NCI-H460 (cell line): ENCODE results near the gene MS4A13. TPM values are rescaled to one million over a fixed set of nuclear protein-coding genes. Genes with fewer than 3 reads are reported as not detected.
"Not testable (repeated sequence)": the region's sequence is repeated elsewhere in the genome, so short reads cannot be mapped to it uniquely, and the experiment has no call there.

Experiments
- DNase-seq: peaks from one replicate; pipeline ENCODE4 v3.0.0-alpha.2; 2016; ENCODE audit warnings: low read depth; ENCODE audit errors: extremely low read depth
- total RNA-seq: library from RNA; depleted of rRNA; stranded (reverse); fragments of >200 nt; shearing (Covaris generic); gene quantifications from 2 replicates; pipeline ENCODE4 v1.2.3, GENCODE V29; 2014; rRNA removed

The MS4A13 gene
- total RNA-seq, 1 experiment from 2014 or later, result not detected

DNA sequence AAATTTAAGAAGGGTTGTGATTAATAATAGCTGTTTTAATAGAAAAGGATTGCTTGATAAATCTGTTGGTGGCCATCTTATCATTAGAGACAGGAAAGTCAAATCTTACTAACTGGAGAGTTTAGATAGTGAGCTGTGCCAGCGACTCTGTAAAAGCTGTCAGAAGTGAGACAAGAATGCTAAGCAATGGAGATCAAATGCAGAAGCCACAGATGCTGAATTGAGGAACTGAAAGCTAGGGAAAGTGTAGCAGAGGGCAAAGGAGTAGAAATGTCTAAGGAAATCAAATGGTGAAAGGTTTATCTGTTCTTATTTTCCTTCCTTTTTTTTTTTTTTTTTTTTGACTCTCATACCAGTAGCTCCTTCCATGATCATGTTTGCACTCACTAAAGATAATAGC lies 13.7 kb downstream of the MS4A13 start:
- no peak for DNase-seq

GRCh38 chr11:60530454-60531100 lies 15.4 kb downstream of the MS4A13 start:
- no peak for DNase-seq

- DNase-seq, result not testable (repeated sequence)
These were observed 17.2 kb downstream of the MS4A13 start for GRCh38 chr11:60532383-60532782.

DNA sequence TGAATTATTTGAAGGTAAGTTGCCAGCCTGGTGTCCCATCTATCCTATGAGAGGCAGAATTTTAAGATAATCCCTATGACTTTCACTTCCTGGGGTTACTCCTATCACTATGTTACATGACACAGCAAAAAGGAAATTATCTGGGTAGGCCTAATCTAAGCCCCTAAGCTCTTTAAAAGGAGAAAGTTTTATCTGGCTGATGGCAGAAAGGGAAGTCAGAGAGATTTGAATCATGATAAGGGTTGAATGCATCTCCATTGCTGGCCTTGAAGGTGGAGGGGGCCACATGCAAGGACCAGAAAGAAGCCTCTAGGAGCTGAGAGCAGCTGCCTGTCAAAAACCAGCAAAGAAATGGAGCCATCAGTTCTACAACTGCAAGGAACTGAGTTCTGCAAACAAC lies 23.4 kb downstream of the MS4A13 start:
- DNase-seq, result not testable (repeated sequence)

- no peak for DNase-seq
These were observed 28.9 kb downstream of the MS4A13 start for GRCh38 chr11:60544077-60544476.

- DNase-seq, result no peak
These were observed 46.1 kb downstream of the MS4A13 start for GRCh38 chr11:60561254-60561653.

DNA sequence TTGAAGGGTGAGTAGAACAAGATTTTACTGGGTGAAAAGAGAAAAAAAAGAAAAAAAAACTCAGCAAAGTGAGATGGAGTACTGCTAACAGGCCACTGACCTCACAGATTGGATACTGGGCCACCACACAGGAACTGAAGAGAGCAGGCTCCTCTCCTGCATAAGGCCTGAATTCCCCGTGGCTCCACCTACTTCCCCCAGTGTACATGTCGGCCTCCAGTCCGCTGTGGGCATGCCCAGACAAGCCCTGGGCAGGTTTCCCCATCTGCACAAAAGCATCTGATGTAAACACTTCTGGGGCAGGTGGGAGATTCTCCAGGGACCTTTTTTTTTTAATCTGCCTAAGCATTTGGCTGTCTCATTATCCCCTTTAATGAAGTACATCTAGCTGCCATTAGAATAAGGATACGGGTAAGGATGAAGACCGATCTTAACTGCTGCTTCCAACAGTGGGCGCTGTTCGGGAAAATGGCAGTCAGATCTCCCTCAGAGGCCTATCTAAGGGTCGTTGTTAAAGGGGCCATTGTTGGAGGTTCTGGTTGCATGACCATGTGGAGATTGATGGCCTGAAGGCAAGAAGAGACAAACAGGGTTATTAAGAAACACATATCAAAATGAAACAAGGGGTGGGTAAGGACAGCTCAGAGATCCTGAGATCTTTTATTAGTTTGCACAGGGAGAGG lies 48.5 kb downstream of the MS4A13 start:
- no peak for DNase-seq

DNA sequence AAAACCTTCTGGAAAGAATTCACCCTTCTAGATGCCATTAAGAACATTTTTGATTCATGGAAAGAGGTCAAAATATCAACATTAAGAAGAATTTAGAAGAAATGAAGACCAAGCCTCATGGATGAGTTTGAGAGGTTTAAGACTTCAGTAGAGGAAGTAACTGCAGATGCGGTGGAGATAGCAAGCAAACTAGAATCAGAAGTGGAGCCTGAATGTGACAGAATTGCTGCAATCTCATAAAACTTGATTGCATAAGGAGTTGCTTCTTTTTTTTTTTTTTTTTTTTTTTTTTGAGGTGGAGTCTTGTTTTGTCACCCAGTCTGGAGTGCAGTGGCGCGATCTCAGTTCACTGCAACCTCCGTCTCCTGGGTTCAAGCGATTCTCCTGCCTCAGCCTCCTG lies 51.6 kb downstream of the MS4A13 start:
- DNase-seq, result no peak

GRCh38 chr11:60570970-60571369 lies 55.8 kb downstream of the MS4A13 start:
- DNase-seq, result no peak

GRCh38 chr11:60589611-60590010 lies 74.4 kb downstream of the MS4A13 start:
- no peak for DNase-seq

Other genes with a start within 250 kb of the MS4A13 start
- gene MS4A4A, start 234.7 kb upstream of the MS4A13 start, total RNA-seq, result not detected in 2 replicates
- not detected in 2 replicates for gene MS4A6E, start 188.1 kb upstream of the MS4A13 start, total RNA-seq
- gene MS4A7, start 136.9 kb upstream of the MS4A13 start, total RNA-seq, result not detected in 2 replicates
- gene MS4A14, start 118.9 kb upstream of the MS4A13 start, total RNA-seq, result not detected in 2 replicates
- gene MS4A5, start 85.8 kb upstream of the MS4A13 start, total RNA-seq, result not detected in 2 replicates
- gene MS4A1, start 59.5 kb upstream of the MS4A13 start, total RNA-seq, result not detected in 2 replicates
- not detected in 2 replicates for gene MS4A12, start 22.6 kb upstream of the MS4A13 start, total RNA-seq
- gene MS4A8, start 184.2 kb downstream of the MS4A13 start, total RNA-seq, result not detected in 2 replicates
- not detected in 2 replicates for gene MS4A18, start 209.3 kb downstream of the MS4A13 start, total RNA-seq
- not detected in 2 replicates for gene MS4A15, start 241.5 kb downstream of the MS4A13 start, total RNA-seq